Hepatocyte (in vitro differentiated cells): ENCODE data around the gene AMPH. TPM values are rescaled to one million over a fixed set of nuclear protein-coding genes. Genes with fewer than 3 reads are reported as not detected.

Experiments
- DNase-seq: peaks from one replicate; pipeline ENCODE4 v3.0.0-alpha.2; 2016; ENCODE audit warnings: low spot score
- H2AFZ ChIP-seq: fragments of 200-600 bp; sonication (generic); 2 replicates; pipeline ENCODE4 v1.6.0; 2016; ENCODE audit warnings: antibody characterized with exemption, mild to moderate bottlenecking
- H3K27ac ChIP-seq: fragments of 200-600 bp; sonication (generic); 2 replicates; pipeline ENCODE4 v1.5.1; 2016; ENCODE audit warnings: mild to moderate bottlenecking
- H3K27me3 ChIP-seq: fragments of 200-600 bp; sonication (generic); 2 replicates; pipeline ENCODE4 v1.6.1; 2016
- H3K36me3 ChIP-seq: fragments of 200-600 bp; sonication (generic); replicated peaks from 2 replicates; pipeline ENCODE4 v1.5.1; 2016; ENCODE audit warnings: low read depth; ENCODE audit not compliant: insufficient read depth
- H3K4me1 ChIP-seq: fragments of 200-600 bp; sonication (generic); 2 replicates; pipeline ENCODE4 v1.5.1; 2016; ENCODE audit warnings: mild to moderate bottlenecking, moderate library complexity; ENCODE audit not compliant: insufficient read depth
- H3K4me2 ChIP-seq: fragments of 200-600 bp; sonication (generic); 2 replicates; pipeline ENCODE4 v1.6.0; 2016
- H3K4me3 ChIP-seq: fragments of 200-600 bp; sonication (generic); 2 replicates; pipeline ENCODE4 v1.5.1; 2016; ENCODE audit warnings: mild to moderate bottlenecking
- H3K79me2 ChIP-seq: fragments of 200-600 bp; sonication (generic); 2 replicates; pipeline ENCODE4 v1.6.0; 2017; ENCODE audit warnings: mild to moderate bottlenecking
- H3K9me2 ChIP-seq: fragments of 200-600 bp; sonication (generic); replicated peaks from 2 replicates; pipeline ENCODE4 v1.6.0; 2017; ENCODE audit warnings: mild to moderate bottlenecking; ENCODE audit not compliant: insufficient read depth
- H3K9me3 ChIP-seq: fragments of 200-600 bp; sonication (generic); 2 replicates; pipeline ENCODE4 v1.5.1; 2016; ENCODE audit warnings: low read depth, mild to moderate bottlenecking
- H4K20me1 ChIP-seq: fragments of 200-600 bp; sonication (generic); 2 replicates; pipeline ENCODE4 v1.6.0; 2016; ENCODE audit warnings: mild to moderate bottlenecking; ENCODE audit not compliant: insufficient read depth, poor library complexity, severe bottlenecking
- CTCF ChIP-seq: fragments of 200-600 bp; sonication (generic); IDR thresholded peaks from 2 replicates; pipeline ENCODE4 v1.5.1; 2016; ENCODE audit warnings: antibody characterized with exemption, mild to moderate bottlenecking; ENCODE audit not compliant: poor library complexity
- EZH2 ChIP-seq: fragments of 200-600 bp; sonication (generic); IDR thresholded peaks from 2 replicates; pipeline ENCODE4 v1.6.1; 2016; ENCODE audit warnings: antibody characterized with exemption, mild to moderate bottlenecking, borderline replicate concordance
- EZH2phosphoT487 ChIP-seq: fragments of 200-600 bp; sonication (generic); IDR thresholded peaks from one replicate; pipeline ENCODE4 v1.6.1; 2018; ENCODE audit warnings: antibody characterized with exemption, mild to moderate bottlenecking, low read depth, moderate library complexity; ENCODE audit not compliant: unreplicated experiment, severe bottlenecking
- WGBS: methylation state at CpG from one replicate; pipeline ENCODE4 v1.1.6; 2016; ENCODE audit warnings: low lambda C conversion rate; ENCODE audit errors: missing lambda C conversion rate; 5-methylcytosine and 5-hydroxymethylcytosine counted together
- polyA plus RNA-seq: library from polyadenylated mRNA; unstranded; fragments of >200 nt; fragmentation: Nextera tagmentation; extraction: Ambion mirVana; gene quantifications from 2 replicates; pipeline ENCODE4 v1.2.1, GENCODE V29; 2016
- total RNA-seq: library from RNA; depleted of rRNA; stranded (reverse); fragments of >200 nt; gene quantifications from 2 replicates; pipeline ENCODE4 v1.2.3, GENCODE V29; 2014

Gene AMPH
- total and polyA plus RNA-seq, 2 experiments from 2014 or later, result 2.0 to 2.8 TPM

- H3K4me1 ChIP-seq, result no peaks in the 10 kb centered on the region
- no peaks in the 10 kb centered on the region for H3K9me2 ChIP-seq
- peaks cover 27% of the 10 kb centered on the region for H3K27me3 ChIP-seq
- H3K36me3 ChIP-seq, result no peaks in the 10 kb centered on the region
- H3K27ac ChIP-seq, result no peak overlapping the region
- H3K4me2 ChIP-seq, result no peak overlapping the region
- no peaks in the 10 kb centered on the region for H3K79me2 ChIP-seq
- H3K9me3 ChIP-seq, result no peaks in the 10 kb centered on the region
- no peaks in the 10 kb centered on the region for H4K20me1 ChIP-seq
- no peak for TF ChIP-seq EZH2
- TF ChIP-seq CTCF, result no peak
- no peak for TF ChIP-seq EZH2phosphoT487
- H3K4me3 ChIP-seq, result no peak overlapping the region
- H2AFZ ChIP-seq, result no peak overlapping the region
- DNase-seq, result no peak
Observed at GRCh38 chr7:38625866-38626265, 5.3 kb downstream of the AMPH start.

GRCh38 chr7:38615665-38616064, 15.5 kb downstream of the AMPH start:
- Histone ChIP-seq H3K4me3 (no peak overlapping the region), H3K9me3 (no peaks in the 10 kb centered on the region), H3K4me1 (no peaks in the 10 kb centered on the region), H3K27ac (no peak overlapping the region), H3K4me2 (no peak overlapping the region), H4K20me1 (no peaks in the 10 kb centered on the region), H3K9me2 (no peaks in the 10 kb centered on the region), H3K27me3 (no peaks in the 10 kb centered on the region), H2AFZ (no peak overlapping the region), H3K79me2 (no peaks in the 10 kb centered on the region), H3K36me3 (no peaks in the 10 kb centered on the region)
- TF ChIP-seq CTCF (no peak), EZH2 (no peak), EZH2phosphoT487 (no peak)
- DNase-seq, result no peak
- WGBS, result 52% methylated on average over 2 of the region's 2 CpGs

GRCh38 chr7:38607466-38607865, 23.7 kb downstream of the AMPH start:
- Histone ChIP-seq H3K9me2 (no peaks in the 10 kb centered on the region), H3K4me2 (no peak overlapping the region), H3K4me3 (no peak overlapping the region), H4K20me1 (no peaks in the 10 kb centered on the region), H3K9me3 (no peaks in the 10 kb centered on the region), H3K36me3 (no peaks in the 10 kb centered on the region), H3K27me3 (no peaks in the 10 kb centered on the region), H3K79me2 (no peaks in the 10 kb centered on the region), H3K27ac (no peak overlapping the region), H3K4me1 (no peaks in the 10 kb centered on the region), H2AFZ (no peak overlapping the region)
- 100% methylated on average over 2 of the region's 2 CpGs for WGBS
- TF ChIP-seq EZH2, result no peak
- no peak for TF ChIP-seq EZH2phosphoT487
- TF ChIP-seq CTCF, result no peak
- DNase-seq, result no peak

- H3K9me2 ChIP-seq, result no peaks in the 10 kb centered on the region
- H3K36me3 ChIP-seq, result no peaks in the 10 kb centered on the region
- no peaks in the 10 kb centered on the region for H4K20me1 ChIP-seq
- H3K27ac ChIP-seq, result no peak overlapping the region
- H3K9me3 ChIP-seq, result no peaks in the 10 kb centered on the region
- 92% methylated on average over 3 of the region's 3 CpGs for WGBS
- no peak for TF ChIP-seq EZH2phosphoT487
- no peak for TF ChIP-seq EZH2
- no peak for TF ChIP-seq CTCF
- H3K4me3 ChIP-seq, result no peak overlapping the region
- no peaks in the 10 kb centered on the region for H3K27me3 ChIP-seq
- no peak overlapping the region for H3K4me2 ChIP-seq
- H3K79me2 ChIP-seq, result no peaks in the 10 kb centered on the region
- DNase-seq, result no peak
- no peak overlapping the region for H2AFZ ChIP-seq
- no peaks in the 10 kb centered on the region for H3K4me1 ChIP-seq
Observed at GRCh38 chr7:38600741-38601140, 30.4 kb downstream of the AMPH start.
